ENCODE results near the gene GPC6.

GPC6 gene

GRCh38 chr13:94414141-94414540 lies 1187.5 kb downstream of the GPC6 start:
- no CpG with 5 or more reads among the region's 1 CpG for WGBS (ENCODE audit: extremely low coverage, insufficient coverage, insufficient read length)
- Histone ChIP-seq H3K9ac (ENCODE audit: low read length) (no peak overlapping the region), H3K36me3 (ENCODE audit: control insufficient read depth in 1 of 2, insufficient read depth in 2 of 2, low read length in 2 of 2) (no peaks in the 10 kb centered on the region), H3K9me3 (ENCODE audit: insufficient read depth, low read depth, low read length) (no peaks in the 10 kb centered on the region), H3K4me2 (ENCODE audit: low read length) (no peak overlapping the region), H3K4me1 (ENCODE audit: control insufficient read depth in 1 of 2, insufficient read depth in 2 of 2, low read length in 2 of 2) (peaks cover 0 to under 1% of the 10 kb centered on the region in 2 experiments), H3K4me3 (ENCODE audit: low read depth, low read length) (no peak overlapping the region), H3K27me3 (ENCODE audit: insufficient read depth, low read length) (no peaks in the 10 kb centered on the region), H2AK5ac (ENCODE audit: low read length) (no peak overlapping the region), H4K91ac (ENCODE audit: low read depth, low read length) (no peak overlapping the region), H2BK120ac (ENCODE audit: insufficient read depth, low read length, poor library complexity) (no peak overlapping the region), H2AFZ (ENCODE audit: insufficient read depth, low read length, poor library complexity) (no peak overlapping the region), H4K8ac (ENCODE audit: low read depth, low read length) (no peak overlapping the region), H3K79me1 (ENCODE audit: low read length) (no peaks in the 10 kb centered on the region), H3K4ac (ENCODE audit: low read depth, low read length) (no peak overlapping the region), H3K27ac (ENCODE audit: low read depth, low read length) (no peak overlapping the region), H3K14ac (ENCODE audit: low read length) (no peak overlapping the region), H3K23ac (ENCODE audit: low read length) (no peak overlapping the region), H4K12ac (ENCODE audit: low read depth, low read length) (no peak overlapping the region), H3K18ac (ENCODE audit: low read length) (no peak overlapping the region), H2BK5ac (ENCODE audit: low read depth, low read length, poor library complexity) (no peak overlapping the region), H3K79me2 (ENCODE audit: control insufficient read depth, insufficient read depth, low read length, poor library complexity) (no peaks in the 10 kb centered on the region), H2BK12ac (ENCODE audit: low read length) (no peak overlapping the region)
- DNase-seq = no peak

- Histone ChIP-seq H3K9ac (ENCODE audit: low read length) (no peak overlapping the region), H4K8ac (ENCODE audit: low read depth, low read length) (no peak overlapping the region), H4K91ac (ENCODE audit: low read depth, low read length) (no peak overlapping the region), H3K79me1 (ENCODE audit: low read length) (no peaks in the 10 kb centered on the region), H3K9me3 (ENCODE audit: insufficient read depth, low read depth, low read length) (no peaks in the 10 kb centered on the region), H3K4me2 (ENCODE audit: low read length) (no peak overlapping the region), H3K27me3 (ENCODE audit: insufficient read depth, low read length) (no peaks in the 10 kb centered on the region), H2BK5ac (ENCODE audit: low read depth, low read length, poor library complexity) (no peak overlapping the region), H3K4me1 (ENCODE audit: control insufficient read depth in 1 of 2, insufficient read depth in 2 of 2, low read length in 2 of 2) (no peaks in the 10 kb centered on the region), H3K27ac (ENCODE audit: low read depth, low read length) (no peak overlapping the region), H4K12ac (ENCODE audit: low read depth, low read length) (no peak overlapping the region), H3K23ac (ENCODE audit: low read length) (no peak overlapping the region), H2AFZ (ENCODE audit: insufficient read depth, low read length, poor library complexity) (no peak overlapping the region), H2BK120ac (ENCODE audit: insufficient read depth, low read length, poor library complexity) (no peak overlapping the region), H3K4ac (ENCODE audit: low read depth, low read length) (no peak overlapping the region), H3K4me3 (ENCODE audit: low read depth, low read length) (no peak overlapping the region), H3K79me2 (ENCODE audit: control insufficient read depth, insufficient read depth, low read length, poor library complexity) (no peaks in the 10 kb centered on the region), H2AK5ac (ENCODE audit: low read length) (no peak overlapping the region), H3K18ac (ENCODE audit: low read length) (no peak overlapping the region), H2BK12ac (ENCODE audit: low read length) (no peak overlapping the region), H3K36me3 (ENCODE audit: control insufficient read depth in 1 of 2, insufficient read depth in 2 of 2, low read length in 2 of 2) (no peaks in the 10 kb centered on the region), H3K14ac (ENCODE audit: low read length) (no peak overlapping the region)
- no CpG with 5 or more reads among the region's 4 CpGs for WGBS (ENCODE audit: extremely low coverage, insufficient coverage, insufficient read length)
- no peak for DNase-seq
These were observed 1188.1 kb downstream of the GPC6 start for GRCh38 chr13:94414708-94415107.

- H3K27me3 ChIP-seq (ENCODE audit: insufficient read depth, low read length) = no peaks in the 10 kb centered on the region
- no peak overlapping the region for H2BK5ac ChIP-seq (ENCODE audit: low read depth, low read length, poor library complexity)
- no peak overlapping the region for H3K18ac ChIP-seq (ENCODE audit: low read length)
- no peak overlapping the region for H2BK120ac ChIP-seq (ENCODE audit: insufficient read depth, low read length, poor library complexity)
- no peak overlapping the region for H3K27ac ChIP-seq (ENCODE audit: low read depth, low read length)
- DNase-seq = no peak
- no peak overlapping the region for H2BK12ac ChIP-seq (ENCODE audit: low read length)
- no peak overlapping the region for H3K4me2 ChIP-seq (ENCODE audit: low read length)
- H3K79me1 ChIP-seq (ENCODE audit: low read length) = no peaks in the 10 kb centered on the region
- H4K91ac ChIP-seq (ENCODE audit: low read depth, low read length) = no peak overlapping the region
- no peak overlapping the region for H3K4ac ChIP-seq (ENCODE audit: low read depth, low read length)
- no peak overlapping the region for H3K23ac ChIP-seq (ENCODE audit: low read length)
- H3K79me2 ChIP-seq (ENCODE audit: control insufficient read depth, insufficient read depth, low read length, poor library complexity) = no peaks in the 10 kb centered on the region
- WGBS (ENCODE audit: extremely low coverage, insufficient coverage, insufficient read length) = no CpG with 5 or more reads among the region's 7 CpGs
- H3K4me3 ChIP-seq (ENCODE audit: low read depth, low read length) = no peak overlapping the region
- no peaks in the 10 kb centered on the region for H3K36me3 ChIP-seq (ENCODE audit: control insufficient read depth in 1 of 2, insufficient read depth in 2 of 2, low read length in 2 of 2)
- H2AFZ ChIP-seq (ENCODE audit: insufficient read depth, low read length, poor library complexity) = no peak overlapping the region
- no peaks in the 10 kb centered on the region for H3K9me3 ChIP-seq (ENCODE audit: insufficient read depth, low read depth, low read length)
- H4K12ac ChIP-seq (ENCODE audit: low read depth, low read length) = no peak overlapping the region
- no peak overlapping the region for H3K9ac ChIP-seq (ENCODE audit: low read length)
- no peaks in the 10 kb centered on the region for H3K4me1 ChIP-seq (ENCODE audit: control insufficient read depth in 1 of 2, insufficient read depth in 2 of 2, low read length in 2 of 2)
- H4K8ac ChIP-seq (ENCODE audit: low read depth, low read length) = no peak overlapping the region
- no peak overlapping the region for H2AK5ac ChIP-seq (ENCODE audit: low read length)
- H3K14ac ChIP-seq (ENCODE audit: low read length) = no peak overlapping the region
These were observed 1189.1 kb downstream of the GPC6 start for GRCh38 chr13:94415500-94416237.

- Histone ChIP-seq H4K12ac (ENCODE audit: low read depth, low read length) (no peak overlapping the region), H3K14ac (ENCODE audit: low read length) (no peak overlapping the region), H3K4me3 (ENCODE audit: low read depth, low read length) (no peak overlapping the region), H3K9ac (ENCODE audit: low read length) (no peak overlapping the region), H2AFZ (ENCODE audit: insufficient read depth, low read length, poor library complexity) (no peak overlapping the region), H3K36me3 (ENCODE audit: control insufficient read depth in 1 of 2, insufficient read depth in 2 of 2, low read length in 2 of 2) (no peaks in the 10 kb centered on the region), H3K4ac (ENCODE audit: low read depth, low read length) (no peak overlapping the region), H2BK12ac (ENCODE audit: low read length) (no peak overlapping the region), H3K23ac (ENCODE audit: low read length) (no peak overlapping the region), H3K79me2 (ENCODE audit: control insufficient read depth, insufficient read depth, low read length, poor library complexity) (no peaks in the 10 kb centered on the region), H3K18ac (ENCODE audit: low read length) (no peak overlapping the region), H3K79me1 (ENCODE audit: low read length) (no peaks in the 10 kb centered on the region), H2AK5ac (ENCODE audit: low read length) (no peak overlapping the region), H2BK120ac (ENCODE audit: insufficient read depth, low read length, poor library complexity) (no peak overlapping the region), H4K91ac (ENCODE audit: low read depth, low read length) (no peak overlapping the region), H4K8ac (ENCODE audit: low read depth, low read length) (no peak overlapping the region), H3K27ac (ENCODE audit: low read depth, low read length) (no peak overlapping the region), H3K4me2 (ENCODE audit: low read length) (no peak overlapping the region), H3K4me1 (ENCODE audit: control insufficient read depth in 1 of 2, insufficient read depth in 2 of 2, low read length in 2 of 2) (no peaks in the 10 kb centered on the region), H2BK5ac (ENCODE audit: low read depth, low read length, poor library complexity) (no peak overlapping the region), H3K9me3 (ENCODE audit: insufficient read depth, low read depth, low read length) (peaks cover 2% of the 10 kb centered on the region), H3K27me3 (ENCODE audit: insufficient read depth, low read length) (no peaks in the 10 kb centered on the region)
- WGBS (ENCODE audit: extremely low coverage, insufficient coverage, insufficient read length) = no CpG with 5 or more reads among the region's 7 CpGs
- DNase-seq = peak; percentile 40 to 56
These were observed 1190.0 kb downstream of the GPC6 start for GRCh38 chr13:94416454-94417080.
